Stimulated activated CD8-positive, alpha-beta memory T cell treated with anti-CD3 and anti-CD28 coated beads, Interleukin-7, amount 100 ng/mL, for 24 hours (primary cell): Measurements from ENCODE around the gene SLC7A1.

Experiments
- DNase-seq: peaks from one replicate; pipeline ENCODE4 v3.0.0-alpha.2; 2020; ENCODE audit warnings: low read depth

Gene SLC7A1

DNA sequence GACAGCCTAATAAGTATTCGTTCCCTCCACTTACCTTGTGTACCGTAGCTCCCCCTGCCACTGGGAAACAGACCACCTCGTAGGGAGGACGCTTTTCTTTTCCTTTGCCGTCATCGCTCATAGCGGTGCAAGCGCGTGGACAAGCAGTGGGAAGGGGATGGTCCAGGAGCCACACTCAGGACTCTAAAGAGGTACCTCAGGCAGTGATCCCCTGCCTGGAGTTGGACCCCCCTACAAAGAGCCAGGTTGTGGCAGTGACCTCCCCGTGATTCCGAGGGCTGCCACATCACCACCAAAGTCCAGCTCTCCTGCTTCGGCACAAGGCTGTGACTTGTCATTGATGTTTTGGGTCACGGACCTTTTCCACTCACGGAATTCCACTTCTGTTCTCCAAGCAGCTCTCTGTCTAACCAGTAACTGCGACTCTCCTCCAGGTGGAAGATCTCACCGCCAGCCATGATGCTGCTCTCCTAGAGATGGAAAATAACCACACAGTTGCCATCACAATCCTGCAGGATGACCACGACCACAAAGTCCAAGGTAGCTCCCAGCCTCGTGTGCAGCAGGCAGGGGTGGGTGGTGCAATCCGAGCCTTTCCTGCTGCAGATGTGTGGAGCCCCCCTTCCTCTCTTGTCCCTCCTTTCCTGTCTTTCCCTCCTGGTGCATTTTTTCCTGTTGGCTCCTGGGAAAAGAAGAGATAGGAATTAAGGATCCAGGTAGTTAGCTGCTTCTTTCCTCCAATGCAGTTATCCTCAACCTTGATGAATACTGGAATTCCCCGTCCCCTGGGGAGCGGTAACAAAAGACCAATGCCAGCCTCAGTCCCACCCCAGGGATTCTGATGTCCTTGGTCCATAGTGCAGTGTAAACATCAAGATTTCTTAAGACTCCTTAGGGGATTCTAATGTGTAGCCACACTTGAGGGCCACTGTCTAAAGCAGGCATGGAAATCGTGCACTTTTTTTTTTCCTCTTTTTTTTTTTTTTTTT, 107.7 kb downstream of the SLC7A1 start:
- no peak for DNase-seq

DNA sequence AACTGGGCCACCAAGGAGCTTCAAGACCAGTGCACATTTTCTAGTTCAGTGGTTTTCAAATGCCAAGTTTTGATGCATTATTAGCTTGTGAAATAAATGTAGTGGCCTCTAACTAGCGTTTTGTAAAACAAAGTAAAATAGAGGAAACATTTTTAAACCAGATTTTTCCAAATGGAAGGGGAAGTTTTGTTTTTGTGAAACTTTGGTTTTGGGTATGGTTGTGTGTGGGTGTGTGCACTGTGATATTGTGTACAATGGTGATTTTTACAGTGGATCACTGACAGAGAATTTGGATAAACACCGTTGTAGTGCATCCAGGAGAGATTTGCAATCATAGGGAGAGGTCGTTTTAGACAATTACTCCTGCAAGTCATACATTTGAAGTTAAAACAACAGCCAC, 108.9 kb downstream of the SLC7A1 start:
- no peak for DNase-seq

DNA sequence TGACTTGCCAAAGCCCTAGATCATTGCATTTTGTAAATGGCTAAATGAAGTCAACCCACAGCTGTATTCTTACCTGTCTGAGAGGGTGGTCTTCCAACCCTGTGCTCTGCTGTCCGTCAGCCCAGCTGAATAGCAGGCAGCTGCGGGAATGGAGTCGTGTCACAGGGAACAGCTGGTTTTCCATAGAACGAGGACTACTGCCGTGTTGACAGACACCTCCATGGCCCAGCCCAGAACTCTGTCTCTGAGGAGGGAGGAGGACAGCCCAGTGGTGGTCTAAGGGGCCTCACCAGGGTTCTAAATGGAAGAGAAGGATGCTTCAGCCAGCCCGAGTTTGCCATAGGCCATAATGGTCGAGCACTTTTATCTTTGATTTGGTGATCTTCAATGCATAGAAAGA, 110.7 kb downstream of the SLC7A1 start:
- no peak for DNase-seq

DNA sequence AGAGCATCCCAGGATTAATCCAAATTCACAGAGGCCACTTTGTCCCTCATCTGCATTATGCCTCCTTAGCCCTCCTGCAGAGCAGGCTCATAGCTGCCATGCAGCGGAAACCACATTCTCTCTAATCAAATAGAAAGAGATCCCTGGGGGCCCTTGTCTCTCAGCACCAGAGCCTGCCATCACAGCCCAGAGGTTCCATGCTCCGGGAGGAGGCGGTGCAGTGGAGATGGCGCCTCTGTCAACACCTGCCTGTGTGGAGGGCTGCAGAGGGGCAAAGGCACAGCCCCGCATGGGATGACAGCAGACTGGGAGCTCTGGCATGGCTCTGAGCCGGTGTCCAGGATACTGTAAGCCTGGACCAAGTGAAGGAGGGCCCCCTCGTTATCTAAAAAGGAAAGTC, 111.3 kb downstream of the SLC7A1 start:
- DNase-seq = no peak

DNA sequence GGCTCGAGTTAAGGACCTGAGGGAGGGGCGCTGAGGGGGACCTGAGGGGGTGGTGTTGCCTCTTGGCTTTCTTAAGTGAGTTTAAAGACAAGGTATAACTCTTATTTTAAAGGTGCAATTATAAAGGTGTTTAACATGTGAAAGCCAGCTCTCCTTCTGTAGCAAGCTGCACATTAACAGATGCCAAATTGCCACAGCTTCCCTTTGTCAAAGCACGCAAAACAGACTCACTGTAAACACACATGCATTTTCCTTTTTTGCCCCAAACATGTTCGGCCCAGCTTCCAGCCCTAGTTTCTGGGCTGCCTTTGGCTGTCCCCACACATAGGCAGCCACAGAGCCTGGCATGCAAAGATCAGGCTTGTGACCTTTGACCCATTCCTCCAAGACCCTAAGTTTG, 111.9 kb downstream of the SLC7A1 start:
- no peak for DNase-seq

DNA sequence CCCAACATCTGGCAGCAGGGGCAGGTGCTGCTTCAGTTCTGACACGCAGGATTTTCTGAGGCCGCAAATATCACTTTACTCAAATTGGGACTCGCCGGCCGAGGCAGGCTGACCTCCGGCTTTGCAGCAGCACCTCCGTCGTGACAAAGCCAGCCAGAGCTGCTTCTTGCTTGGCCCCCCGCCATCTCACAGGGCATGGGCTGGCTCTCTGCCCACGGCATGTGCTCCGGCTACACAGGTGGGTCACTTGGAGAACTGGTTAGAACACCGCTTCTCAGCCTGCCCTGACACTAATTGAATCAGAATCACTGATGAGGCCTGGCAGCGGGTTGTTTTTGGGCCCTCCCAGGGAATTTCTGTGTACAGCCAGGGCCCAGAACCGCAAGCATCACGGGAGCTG, 112.3 kb downstream of the SLC7A1 start:
- no peak for DNase-seq

DNA sequence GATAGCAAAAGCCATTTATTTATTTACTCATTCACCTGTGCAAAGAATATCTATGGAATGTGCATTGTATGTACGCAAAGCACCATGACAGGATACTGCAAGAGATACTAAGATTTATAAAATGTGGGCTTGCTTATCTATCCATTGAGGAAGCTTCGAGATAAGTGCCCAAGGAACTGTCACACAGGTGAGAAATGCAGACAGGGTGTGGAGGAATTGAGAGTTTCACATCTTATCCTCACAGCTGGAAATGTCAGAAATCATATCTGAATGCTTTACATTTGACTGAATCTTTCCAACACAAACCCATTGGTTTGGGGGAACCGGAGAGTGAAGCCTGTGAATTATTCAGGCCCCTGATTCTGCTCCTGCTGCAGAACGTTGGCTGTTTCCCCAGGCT, 113.0 kb downstream of the SLC7A1 start:
- no peak for DNase-seq

DNA sequence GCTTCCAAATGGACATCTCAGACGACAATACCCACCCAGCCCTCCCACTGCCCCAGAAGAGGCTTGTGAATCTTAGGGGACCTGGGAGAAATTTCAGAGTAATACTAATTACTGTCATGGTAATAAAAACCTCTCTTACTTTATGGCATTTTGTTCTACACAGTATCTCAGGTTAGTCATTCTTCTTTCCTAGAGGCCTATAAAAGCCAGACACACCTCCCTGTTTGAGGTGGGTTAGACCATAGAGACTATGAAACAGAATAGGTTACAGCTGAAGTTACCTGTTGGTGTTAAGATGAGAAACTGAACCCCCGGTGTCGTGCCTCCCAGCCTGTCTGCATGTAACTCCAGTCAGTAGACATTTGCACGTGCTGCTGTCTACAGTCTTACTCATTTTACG, 113.9 kb downstream of the SLC7A1 start:
- no peak for DNase-seq

DNA sequence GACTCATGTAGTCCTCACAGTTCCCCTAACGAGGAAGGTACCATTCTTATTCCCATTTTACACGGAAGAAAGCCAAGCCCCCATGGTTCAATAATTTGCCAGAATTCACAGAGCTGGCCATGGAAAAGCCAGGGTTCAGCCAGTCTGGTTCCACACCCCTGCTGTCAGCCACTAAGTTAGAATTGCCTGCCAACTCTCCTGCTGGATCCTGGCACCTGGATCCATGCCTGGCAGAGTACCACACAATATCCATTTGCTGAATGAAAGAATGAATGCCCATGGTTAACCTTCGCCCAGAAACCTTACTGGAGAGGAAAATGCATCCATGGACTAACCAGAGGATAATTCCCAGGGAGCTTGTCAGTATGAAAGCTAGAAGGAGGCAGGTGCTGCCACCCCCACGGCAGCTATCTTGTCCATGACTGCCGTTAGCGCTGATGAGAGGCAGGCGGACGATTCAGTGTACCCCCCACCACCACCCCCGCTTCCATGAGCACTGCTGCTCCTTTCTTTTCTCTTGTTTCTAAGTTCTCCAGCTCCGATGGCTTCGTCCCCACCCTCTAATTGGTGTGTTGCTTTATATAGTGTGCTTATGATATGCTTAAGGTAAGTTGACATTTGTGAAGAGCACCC, 114.5 kb downstream of the SLC7A1 start:
- no peak for DNase-seq

DNA sequence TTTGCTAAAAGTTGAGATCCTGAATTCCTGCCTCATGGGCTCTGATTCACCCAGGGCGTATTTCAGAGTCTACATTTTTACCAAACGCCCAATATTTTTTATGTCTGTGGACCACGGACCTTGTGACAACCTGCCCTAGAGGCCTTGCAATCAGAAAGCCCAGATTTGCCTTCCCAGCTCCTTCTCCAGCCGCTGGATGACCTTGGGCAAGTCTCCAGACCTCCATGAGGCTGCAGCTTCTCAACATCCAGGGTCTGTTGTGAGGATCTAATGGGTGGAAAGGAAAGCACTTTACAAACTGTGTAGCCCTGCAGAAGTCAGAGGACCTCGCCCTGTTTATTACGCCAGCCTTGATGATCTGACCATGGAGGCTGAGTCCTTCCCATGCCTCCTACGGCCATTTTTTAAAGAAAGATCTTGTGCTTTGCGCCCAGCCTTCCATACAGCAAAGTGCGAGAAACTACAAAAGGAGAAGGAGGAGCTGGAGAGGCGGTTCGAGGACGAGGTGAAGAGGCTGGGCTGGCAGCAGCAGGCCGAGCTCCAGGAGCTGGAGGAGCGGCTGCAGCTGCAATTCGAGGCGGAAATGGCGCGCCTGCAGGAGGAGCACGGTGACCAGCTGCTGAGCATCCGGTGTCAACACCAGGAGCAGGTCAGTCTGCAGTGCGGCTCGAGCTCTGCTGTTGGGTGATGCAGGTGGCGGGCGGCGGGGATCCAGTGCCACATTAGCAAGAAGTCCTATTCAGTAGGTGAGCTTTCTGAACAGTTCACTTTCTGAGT, 115.6 kb downstream of the SLC7A1 start:
- no peak for DNase-seq

DNA sequence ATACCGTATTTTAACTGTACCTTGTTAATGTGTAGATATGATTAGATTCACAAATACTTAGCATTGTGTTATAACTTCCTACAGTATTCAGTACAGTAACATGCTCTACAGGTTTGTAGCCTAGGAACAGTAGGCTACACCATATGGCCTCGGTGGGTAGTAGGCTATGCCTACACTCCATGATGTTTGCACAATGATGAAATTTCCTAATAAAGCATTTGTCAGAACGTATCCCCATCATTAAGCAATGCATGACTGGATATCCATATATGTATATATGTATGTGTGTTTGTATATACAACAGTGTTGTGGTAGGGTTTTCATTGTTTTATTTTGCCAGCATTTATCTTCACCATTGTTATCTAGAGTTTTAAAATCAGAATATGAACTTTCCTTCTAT, 119.4 kb downstream of the SLC7A1 start:
- no peak for DNase-seq

DNA sequence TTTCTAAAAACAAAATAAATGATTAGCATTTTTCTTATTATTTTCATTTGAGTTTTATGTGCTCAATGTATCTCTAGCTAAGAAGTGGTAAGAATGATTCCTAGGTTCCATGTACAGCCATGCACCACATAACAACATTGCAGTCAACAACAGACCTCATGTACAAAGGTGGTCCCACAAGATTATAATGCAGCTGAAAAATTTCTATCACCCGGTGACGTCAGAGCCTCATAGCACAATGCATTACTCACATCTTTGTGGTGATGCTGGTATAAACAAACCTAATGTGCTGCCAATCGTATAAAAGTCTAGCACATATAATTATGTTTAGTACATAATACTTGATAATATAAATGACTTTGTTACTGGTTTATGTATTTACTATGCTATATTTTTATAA, 120.5 kb downstream of the SLC7A1 start:
- DNase-seq = no peak

DNA sequence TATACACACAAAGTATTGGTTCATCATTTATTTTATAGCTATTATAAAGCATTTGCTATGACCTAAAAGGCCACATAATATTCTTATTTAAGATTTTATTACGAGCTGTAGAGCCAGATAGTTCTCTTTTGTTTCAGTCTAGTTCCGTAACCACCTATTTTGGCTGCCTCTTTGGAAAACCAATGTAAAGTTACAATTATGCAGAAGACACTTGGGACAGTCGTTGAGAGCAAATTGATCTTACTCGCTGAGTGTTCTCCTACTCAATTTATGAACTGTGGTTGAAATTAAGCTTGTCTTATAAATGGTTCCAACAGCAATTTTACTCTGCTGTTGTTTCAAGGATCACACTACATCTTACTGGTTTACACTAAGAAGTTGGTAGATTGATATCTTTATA, 122.3 kb downstream of the SLC7A1 start:
- no peak for DNase-seq

DNA sequence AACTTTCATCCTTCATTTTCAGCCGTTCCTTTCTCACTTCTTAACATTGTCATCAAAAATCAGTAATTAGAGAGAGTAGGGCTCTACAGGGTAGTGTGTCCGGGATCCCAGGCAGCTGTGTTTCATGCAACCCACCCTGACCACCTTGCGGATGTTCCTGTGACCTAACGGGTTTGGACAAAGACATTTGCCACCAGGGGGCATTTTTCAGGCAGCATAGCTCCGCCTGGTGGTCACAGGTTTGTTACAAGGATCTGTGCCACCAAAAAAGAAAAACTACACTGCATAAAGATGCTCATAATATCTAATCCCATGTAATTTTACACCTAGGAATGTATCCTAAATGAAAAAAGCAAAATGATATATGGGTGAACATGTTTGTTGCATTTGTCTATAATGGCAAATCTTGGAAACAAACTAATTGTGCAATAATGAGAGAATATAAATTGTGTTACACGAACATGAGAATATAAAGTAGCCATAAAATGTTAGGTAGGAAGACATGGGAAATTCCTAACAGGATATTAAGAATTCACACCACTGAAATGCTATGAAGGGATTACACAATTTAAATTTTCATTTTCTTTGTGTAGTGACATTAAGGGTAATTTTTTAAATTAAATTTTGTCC, 123.0 kb downstream of the SLC7A1 start:
- DNase-seq = peak; percentile 29

DNA sequence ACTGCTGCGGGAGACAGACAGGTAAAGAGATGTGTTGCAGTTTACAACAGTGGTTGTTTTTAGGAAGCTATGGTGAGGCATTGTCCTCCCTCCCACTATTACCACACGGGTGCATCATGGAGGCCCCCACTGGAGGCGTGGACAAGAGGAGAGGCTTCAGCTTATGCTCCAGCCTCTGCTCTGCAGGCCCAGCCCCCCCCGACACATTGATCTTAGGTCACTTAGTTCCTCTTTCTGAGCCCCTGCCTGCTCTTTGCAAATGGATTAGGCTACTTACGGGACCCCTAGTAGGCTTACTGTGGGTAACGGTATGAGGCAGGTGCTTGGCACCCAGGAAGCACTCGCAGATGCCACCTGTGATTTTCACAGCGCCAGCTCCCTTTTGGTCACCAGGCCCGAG, 123.9 kb downstream of the SLC7A1 start:
- DNase-seq = no peak

DNA sequence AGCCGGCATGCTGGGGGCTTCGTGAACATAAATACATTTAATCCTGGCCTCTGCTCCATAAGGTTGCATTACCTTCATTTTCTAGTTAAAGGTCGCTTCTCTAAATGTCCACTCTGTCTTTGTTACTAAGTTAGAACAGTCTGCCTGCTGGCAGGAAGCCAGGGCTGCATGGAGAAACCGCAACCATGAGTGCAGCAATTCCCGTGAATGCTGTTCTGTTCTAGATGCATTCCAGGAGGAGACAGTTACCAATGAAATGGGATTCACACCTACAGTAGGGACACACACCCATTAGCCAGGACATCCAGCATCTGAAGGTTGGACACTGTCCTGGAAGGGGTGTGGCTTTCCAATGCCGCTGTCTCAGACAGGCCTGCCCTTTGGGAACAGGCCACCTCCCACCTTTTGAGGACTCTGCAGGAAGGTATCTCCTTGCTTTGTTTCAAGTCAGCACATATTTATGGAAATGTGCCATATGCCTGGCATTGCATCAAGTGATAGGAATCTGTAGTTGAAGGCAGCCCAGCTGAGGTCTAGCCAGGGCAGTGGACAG, 129.7 kb downstream of the SLC7A1 start:
- no peak for DNase-seq

DNA sequence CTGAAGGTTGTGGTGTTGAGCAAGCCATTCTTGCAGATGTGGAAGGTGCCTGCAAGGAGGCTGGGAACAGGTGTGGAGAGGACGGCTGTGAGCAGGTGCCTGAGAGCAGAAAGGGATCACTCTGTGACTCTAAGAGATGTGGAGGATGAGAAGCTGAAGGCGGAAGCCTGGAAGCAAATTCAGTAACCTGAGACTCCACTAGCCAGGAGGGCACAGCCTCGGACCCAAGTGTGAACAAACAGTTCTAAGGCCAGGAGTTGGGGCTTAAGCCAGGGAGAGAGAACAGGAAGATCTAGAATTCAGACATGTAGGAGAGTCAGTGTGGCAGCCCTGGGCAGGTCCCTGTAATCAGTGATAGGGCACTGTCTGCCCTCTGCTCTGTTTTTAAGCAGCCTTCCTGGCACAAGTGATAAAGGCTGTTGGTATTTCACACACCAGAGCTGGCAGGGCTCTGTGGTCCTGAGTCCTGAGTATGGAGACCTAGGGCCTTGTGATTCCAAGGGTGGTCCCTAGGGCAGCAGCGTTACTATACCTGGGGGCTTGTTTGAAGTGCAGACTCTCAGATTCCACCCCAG, 131.3 kb downstream of the SLC7A1 start:
- DNase-seq = no peak

DNA sequence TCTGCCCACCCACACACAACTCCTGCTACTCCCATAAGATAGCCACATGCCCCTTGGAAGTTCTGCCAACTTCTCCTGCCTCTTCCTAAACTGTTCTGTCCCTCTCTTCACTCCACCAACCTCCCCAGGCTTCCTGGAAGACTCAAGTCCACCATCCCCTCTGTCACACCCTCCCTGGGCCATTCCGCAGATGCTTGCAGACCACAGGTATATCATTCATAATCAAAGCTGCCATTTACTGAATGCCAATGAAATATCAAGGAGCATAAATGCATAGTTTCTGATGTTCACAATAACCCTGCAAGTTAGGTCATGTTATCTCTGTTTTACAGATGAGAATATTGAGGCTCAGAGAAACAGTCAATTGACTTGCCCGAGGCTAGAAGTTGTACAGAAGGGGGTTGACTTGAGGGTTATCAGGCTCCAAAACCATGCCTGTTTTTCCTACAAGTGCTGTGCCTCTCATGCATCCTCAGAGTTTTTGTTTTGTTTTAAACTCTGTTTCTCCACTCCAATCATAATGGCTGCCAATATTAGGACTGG, 135.6 kb downstream of the SLC7A1 start:
- no peak for DNase-seq
